ENCODE results near the gene STAU1. TPM values are rescaled to one million over a fixed set of nuclear protein-coding genes. Genes with fewer than 3 reads are reported as not detected.

STAU1 gene
- total and polyA plus RNA-seq, 2 of the 13 experiments (the other 11 are each of a cell fraction or from before 2014, with no cell fraction given), result 119 to 133 TPM

DNA sequence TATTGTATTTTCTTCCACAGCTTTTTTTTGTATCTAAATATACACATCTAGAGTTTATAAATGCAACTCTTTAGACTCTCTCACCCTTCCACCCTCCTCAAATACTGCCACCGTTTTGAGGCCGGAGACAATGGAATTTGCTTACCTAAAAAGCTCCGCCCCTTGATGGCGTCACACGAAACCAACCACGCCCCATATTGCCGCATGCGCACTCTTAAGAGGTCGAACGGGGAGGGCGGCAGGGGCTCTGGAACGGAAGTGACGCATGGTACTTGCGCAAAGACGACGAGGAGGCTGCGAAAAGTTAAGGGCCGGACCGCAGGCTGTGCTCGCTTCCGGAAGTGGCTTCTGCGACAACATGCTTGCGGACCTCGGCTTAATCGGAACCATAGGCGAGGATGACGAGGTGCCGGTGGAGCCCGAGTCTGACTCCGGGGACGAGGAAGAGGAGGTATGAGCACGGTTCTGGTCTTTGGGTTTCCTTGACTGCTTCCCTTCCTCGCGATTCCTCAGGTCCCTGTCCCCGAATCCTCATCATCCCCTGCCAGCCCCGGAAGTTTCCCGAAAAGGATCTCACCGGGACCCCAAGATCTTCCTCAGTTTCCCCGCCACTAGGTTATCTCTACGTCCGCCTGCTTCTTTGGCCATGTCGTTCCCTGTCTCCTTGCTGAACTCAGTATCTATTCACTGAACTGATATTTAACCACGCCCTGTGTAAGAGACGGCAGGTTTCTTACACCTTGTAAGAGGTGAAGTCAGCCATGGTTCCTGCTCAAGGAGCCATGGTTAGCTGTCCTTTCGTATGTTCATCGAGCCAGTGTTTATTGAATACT, 31.2 kb upstream of the STAU1 start, which contains the start of gene DDX27 (continued):
- TF ChIP-seq ZNF510 (CRISPR knock-in tag; IDR thresholded peaks at IDR 0.05; ENCODE audit: low read depth) (0 out of 2 replicates have a peak, but pooled peaks have one; percentile 65), ZNF30 (CRISPR knock-in tag; IDR thresholded peaks at IDR 0.05) (no peak), TMF1 (CRISPR knock-in tag; IDR thresholded peaks at IDR 0.05; ENCODE audit: low read depth) (0 out of 2 replicates have a peak, but pooled peaks have one; percentile 26), NCOA5 (CRISPR knock-in tag; IDR thresholded peaks at IDR 0.05) (no peak), FOXO1 (CRISPR knock-in tag; IDR thresholded peaks at IDR 0.05) (peak; percentile 81), ERF (CRISPR knock-in tag; IDR thresholded peaks at IDR 0.05) (peak; percentile 95), ARHGAP35 (CRISPR knock-in tag; IDR thresholded peaks at IDR 0.05; ENCODE audit: borderline replicate concordance) (peak; percentile 95; the same call in 1 of the 2 replicates), RNF2 (conservative IDR thresholded peaks at IDR 0.05; ENCODE audit: low read depth) (peak; percentile 81), FOXC1 (CRISPR knock-in tag; IDR thresholded peaks at IDR 0.05; ENCODE audit: borderline replicate concordance) (peak; percentile 90; the same call in 1 of the 2 replicates), MED1 (CRISPR knock-in tag; IDR thresholded peaks at IDR 0.05) (peak; percentile 86), ZNF709 (CRISPR knock-in tag; IDR thresholded peaks at IDR 0.05) (peak; percentile 83; the same call in 1 of the 2 replicates), ZNF343 (CRISPR knock-in tag; IDR thresholded peaks at IDR 0.05) (no peak), NCOR1 (IDR thresholded peaks at IDR 0.05; ENCODE audit: borderline replicate concordance, low read length) (no peak), CBX2 (IDR thresholded peaks at IDR 0.05; ENCODE audit: low read depth, low read length) (no peak), CBX2 (CRISPR knock-in tag; IDR thresholded peaks at IDR 0.05; ENCODE audit: low read depth) (no peak)
- TF ChIP-seq, protein P1, sequence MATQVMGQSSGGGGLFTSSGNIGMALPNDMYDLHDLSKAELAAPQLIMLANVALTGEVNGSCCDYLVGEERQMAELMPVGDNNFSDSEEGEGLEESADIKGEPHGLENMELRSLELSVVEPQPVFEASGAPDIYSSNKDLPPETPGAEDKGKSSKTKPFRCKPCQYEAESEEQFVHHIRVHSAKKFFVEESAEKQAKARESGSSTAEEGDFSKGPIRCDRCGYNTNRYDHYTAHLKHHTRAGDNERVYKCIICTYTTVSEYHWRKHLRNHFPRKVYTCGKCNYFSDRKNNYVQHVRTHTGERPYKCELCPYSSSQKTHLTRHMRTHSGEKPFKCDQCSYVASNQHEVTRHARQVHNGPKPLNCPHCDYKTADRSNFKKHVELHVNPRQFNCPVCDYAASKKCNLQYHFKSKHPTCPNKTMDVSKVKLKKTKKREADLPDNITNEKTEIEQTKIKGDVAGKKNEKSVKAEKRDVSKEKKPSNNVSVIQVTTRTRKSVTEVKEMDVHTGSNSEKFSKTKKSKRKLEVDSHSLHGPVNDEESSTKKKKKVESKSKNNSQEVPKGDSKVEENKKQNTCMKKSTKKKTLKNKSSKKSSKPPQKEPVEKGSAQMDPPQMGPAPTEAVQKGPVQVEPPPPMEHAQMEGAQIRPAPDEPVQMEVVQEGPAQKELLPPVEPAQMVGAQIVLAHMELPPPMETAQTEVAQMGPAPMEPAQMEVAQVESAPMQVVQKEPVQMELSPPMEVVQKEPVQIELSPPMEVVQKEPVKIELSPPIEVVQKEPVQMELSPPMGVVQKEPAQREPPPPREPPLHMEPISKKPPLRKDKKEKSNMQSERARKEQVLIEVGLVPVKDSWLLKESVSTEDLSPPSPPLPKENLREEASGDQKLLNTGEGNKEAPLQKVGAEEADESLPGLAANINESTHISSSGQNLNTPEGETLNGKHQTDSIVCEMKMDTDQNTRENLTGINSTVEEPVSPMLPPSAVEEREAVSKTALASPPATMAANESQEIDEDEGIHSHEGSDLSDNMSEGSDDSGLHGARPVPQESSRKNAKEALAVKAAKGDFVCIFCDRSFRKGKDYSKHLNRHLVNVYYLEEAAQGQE (IDR thresholded peaks at IDR 0.05; ENCODE audit: borderline replicate concordance in 1 of 2, low read depth in 1 of 2, low read length in 2 of 2), result peak in 1 of 2 experiments; percentile 49; a peak in 1 of 4 replicates
- TF ChIP-seq, protein P2, sequence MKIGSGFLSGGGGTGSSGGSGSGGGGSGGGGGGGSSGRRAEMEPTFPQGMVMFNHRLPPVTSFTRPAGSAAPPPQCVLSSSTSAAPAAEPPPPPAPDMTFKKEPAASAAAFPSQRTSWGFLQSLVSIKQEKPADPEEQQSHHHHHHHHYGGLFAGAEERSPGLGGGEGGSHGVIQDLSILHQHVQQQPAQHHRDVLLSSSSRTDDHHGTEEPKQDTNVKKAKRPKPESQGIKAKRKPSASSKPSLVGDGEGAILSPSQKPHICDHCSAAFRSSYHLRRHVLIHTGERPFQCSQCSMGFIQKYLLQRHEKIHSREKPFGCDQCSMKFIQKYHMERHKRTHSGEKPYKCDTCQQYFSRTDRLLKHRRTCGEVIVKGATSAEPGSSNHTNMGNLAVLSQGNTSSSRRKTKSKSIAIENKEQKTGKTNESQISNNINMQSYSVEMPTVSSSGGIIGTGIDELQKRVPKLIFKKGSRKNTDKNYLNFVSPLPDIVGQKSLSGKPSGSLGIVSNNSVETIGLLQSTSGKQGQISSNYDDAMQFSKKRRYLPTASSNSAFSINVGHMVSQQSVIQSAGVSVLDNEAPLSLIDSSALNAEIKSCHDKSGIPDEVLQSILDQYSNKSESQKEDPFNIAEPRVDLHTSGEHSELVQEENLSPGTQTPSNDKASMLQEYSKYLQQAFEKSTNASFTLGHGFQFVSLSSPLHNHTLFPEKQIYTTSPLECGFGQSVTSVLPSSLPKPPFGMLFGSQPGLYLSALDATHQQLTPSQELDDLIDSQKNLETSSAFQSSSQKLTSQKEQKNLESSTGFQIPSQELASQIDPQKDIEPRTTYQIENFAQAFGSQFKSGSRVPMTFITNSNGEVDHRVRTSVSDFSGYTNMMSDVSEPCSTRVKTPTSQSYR (CRISPR knock-in tag; IDR thresholded peaks at IDR 0.05; ENCODE audit: borderline replicate concordance), result no peak; the same call in none of the 2 replicates
- TF ChIP-seq, protein P3, sequence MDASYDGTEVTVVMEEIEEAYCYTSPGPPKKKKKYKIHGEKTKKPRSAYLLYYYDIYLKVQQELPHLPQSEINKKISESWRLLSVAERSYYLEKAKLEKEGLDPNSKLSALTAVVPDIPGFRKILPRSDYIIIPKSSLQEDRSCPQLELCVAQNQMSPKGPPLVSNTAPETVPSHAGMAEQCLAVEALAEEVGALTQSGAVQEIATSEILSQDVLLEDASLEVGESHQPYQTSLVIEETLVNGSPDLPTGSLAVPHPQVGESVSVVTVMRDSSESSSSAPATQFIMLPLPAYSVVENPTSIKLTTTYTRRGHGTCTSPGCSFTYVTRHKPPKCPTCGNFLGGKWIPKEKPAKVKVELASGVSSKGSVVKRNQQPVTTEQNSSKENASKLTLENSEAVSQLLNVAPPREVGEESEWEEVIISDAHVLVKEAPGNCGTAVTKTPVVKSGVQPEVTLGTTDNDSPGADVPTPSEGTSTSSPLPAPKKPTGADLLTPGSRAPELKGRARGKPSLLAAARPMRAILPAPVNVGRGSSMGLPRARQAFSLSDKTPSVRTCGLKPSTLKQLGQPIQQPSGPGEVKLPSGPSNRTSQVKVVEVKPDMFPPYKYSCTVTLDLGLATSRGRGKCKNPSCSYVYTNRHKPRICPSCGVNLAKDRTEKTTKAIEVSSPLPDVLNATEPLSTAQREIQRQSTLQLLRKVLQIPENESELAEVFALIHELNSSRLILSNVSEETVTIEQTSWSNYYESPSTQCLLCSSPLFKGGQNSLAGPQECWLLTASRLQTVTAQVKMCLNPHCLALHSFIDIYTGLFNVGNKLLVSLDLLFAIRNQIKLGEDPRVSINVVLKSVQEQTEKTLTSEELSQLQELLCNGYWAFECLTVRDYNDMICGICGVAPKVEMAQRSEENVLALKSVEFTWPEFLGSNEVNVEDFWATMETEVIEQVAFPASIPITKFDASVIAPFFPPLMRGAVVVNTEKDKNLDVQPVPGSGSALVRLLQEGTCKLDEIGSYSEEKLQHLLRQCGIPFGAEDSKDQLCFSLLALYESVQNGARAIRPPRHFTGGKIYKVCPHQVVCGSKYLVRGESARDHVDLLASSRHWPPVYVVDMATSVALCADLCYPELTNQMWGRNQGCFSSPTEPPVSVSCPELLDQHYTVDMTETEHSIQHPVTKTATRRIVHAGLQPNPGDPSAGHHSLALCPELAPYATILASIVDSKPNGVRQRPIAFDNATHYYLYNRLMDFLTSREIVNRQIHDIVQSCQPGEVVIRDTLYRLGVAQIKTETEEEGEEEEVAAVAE (CRISPR knock-in tag; IDR thresholded peaks at IDR 0.05; ENCODE audit: borderline replicate concordance), result peak; percentile 65; the same call in 1 of the 2 replicates
